Amniotic epithelial cell (primary cell): ENCODE results near the gene CD82.
A peak's percentile ranks its signal among the peaks of the same experiment; 100 is the strongest.
"Not testable (repeated sequence)": the region's sequence is repeated elsewhere in the genome, so short reads cannot be mapped to it uniquely, and the experiment has no call there.

Experiments used
- DNase-seq: peaks from one replicate; pipeline ENCODE4 v3.0.0-alpha.2; 2010; ENCODE audit warnings: low read depth

CD82 gene

DNA sequence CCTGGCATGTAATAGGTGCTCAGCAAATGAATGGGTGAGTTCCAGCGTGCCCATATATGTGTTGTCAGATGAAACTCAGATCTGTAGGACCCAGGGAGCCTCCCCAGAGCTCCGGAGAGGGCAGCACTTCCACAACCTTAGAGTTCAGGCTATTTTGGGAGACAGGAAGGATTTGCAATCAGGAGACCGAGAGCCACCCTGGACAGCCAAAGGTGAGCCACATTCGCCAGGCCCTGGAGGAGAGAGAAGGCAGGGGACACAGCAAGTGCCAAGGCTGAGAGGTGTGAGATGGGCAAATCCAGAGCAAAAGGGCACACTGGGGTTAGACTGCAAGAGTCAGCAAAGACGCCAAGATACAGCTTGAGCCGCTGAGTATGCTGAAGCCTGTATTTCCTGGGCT lies 66.4 kb downstream of the CD82 start:
- no peak for DNase-seq

DNA sequence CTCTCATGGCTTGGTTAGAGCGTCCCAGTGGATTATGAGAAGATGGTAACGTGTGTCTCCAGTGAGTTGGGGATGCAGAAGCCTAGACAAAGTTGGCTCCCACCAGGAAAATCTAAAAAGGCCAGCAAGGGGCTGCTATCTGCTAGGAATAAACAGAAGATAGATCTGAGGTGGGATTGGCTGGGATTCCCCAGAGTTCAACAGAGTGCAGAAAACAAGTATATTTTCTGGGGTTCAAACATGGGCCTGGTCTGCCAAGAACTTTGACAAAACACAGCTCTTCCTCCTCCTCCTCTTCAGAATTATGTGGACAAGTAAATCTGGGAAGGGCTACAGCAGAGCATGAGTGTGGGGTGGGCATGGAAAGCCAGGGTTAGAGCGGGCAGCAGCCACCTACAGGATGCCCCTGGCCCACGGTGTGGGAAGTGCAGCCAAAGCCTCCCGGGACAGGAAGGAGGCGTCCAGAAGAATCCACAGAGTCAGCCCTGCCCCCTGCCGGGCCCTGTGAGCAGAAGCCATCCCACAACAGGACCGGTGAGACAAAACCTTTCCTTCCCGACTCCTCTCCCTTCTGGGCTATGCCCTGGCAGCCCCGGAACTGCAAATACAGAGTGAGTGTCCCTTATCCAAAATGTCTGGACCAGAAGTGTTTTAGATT lies 67.1 kb downstream of the CD82 start:
- DNase-seq, result peak; percentile 46

DNA sequence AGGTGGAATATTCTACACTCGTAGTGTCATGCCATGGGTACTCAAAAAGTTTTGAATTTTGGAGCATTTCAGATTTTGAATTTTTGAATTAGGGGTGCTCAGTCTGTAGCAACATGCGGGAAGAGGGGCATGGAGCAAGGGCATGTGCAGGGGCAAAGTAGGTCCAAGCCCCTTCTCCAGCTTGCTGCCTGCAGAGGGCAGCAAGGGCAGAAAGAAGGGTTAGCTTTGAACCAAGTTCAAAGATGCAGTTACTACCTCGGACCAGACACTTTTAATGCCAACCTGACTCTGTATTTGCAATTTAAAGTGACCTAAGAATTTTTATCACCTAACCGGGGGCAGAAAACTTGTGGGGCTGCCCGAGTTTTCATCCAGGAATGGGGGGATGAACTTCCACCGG lies 68.2 kb downstream of the CD82 start:
- DNase-seq, result no peak

DNA sequence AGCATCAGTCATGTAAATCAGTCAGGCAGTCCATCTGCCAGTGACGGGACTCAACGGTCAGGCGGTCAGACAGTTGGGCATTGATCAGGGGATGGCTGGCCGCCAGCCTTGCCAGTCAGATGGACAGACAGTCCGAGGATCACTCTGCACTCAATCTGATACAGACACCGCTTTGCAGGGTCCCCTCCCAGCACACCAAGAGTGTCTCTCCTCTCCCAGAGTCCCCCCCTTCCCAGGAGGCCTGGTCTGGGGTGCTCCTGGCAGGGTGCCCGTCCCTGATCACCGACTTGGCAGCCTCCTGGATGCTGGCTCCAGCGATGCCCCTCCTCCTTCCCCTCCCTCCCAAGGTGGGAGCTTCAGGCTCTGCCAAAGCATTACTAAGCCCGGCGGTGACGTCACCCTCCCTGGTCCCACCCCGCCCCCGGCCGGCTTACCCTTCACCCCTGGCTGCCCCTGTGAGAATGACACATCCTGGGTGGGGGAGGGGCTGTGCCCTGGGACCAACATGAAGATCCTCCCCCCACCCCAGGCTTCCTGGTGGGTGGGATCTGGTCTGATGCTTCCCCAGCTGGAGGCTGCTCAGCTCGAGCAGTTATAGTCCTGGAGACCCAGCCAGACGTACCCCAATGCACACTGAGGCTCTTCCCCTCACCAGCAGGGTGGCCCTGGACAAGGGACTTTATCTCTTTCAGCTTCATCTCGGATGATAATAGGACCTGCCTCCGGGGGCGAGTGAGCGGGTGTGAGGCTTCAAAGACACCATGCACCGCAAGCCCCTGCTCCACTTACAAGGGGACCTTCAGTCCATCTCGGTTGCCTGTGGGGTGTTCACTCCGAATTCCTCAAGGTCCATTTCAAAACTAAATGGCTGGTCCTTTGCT lies 69.2 kb downstream of the CD82 start:
- DNase-seq, result peak; percentile 81

GRCh38 chr11:44637487-44637886 lies 72.0 kb downstream of the CD82 start:
- peak; percentile 57 for DNase-seq

- DNase-seq, result no peak
Observed at GRCh38 chr11:44638032-44638431, 72.6 kb downstream of the CD82 start.

DNA sequence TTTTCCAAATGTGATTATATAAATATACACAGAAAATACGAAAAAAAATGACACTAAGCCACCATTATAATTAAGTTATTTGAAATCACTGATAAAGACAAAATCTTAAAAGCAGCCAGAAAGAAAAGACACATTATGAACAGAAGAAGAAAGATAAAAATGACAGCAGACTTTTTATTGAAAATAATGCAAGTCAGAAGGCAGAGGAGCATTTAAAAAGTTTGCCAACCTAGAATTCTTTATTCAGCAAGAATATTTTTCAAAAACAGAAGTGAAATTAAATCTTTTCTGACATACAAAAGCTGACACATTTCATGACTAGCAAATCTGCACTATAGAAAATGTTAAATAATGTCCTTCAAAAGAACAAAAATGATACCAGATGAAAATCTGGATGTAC lies 77.8 kb downstream of the CD82 start:
- DNase-seq, result no peak

GRCh38 chr11:44645827-44646226 lies 80.4 kb downstream of the CD82 start:
- no peak for DNase-seq

DNA sequence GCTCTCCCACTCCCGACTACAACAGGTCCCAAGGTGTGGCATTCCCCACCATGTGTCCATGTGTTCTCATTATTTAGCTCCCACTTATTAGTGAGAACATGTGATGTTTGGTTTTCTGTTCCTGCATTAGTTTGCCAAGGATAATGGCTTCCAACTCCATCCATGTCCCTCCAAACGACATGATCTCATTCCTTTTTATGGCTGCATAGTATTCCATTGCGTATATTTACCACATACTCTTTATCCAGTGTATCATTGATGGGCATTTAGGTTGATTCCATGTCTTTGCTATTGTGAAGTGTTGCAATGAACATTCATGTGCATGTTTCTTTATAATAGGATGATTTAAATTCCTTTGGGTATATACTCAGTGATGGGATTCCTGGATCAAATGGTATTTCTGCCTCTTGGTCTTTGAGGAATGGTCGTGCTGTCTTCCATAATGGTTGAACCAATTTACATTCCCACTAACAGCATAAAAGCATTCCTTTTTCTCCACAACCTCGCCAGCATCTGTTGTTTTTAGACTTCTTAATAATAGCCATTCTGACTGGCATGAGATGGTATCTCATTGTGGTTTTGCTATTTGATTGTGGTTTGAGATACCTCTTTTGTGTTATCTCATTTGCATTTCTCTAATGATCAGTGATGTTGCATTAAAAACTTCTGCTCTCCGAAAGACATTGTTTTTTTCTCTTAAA lies 81.9 kb downstream of the CD82 start:
- DNase-seq, result not testable (repeated sequence)

GRCh38 chr11:44648109-44648508 lies 82.6 kb downstream of the CD82 start:
- DNase-seq, result no peak

DNA sequence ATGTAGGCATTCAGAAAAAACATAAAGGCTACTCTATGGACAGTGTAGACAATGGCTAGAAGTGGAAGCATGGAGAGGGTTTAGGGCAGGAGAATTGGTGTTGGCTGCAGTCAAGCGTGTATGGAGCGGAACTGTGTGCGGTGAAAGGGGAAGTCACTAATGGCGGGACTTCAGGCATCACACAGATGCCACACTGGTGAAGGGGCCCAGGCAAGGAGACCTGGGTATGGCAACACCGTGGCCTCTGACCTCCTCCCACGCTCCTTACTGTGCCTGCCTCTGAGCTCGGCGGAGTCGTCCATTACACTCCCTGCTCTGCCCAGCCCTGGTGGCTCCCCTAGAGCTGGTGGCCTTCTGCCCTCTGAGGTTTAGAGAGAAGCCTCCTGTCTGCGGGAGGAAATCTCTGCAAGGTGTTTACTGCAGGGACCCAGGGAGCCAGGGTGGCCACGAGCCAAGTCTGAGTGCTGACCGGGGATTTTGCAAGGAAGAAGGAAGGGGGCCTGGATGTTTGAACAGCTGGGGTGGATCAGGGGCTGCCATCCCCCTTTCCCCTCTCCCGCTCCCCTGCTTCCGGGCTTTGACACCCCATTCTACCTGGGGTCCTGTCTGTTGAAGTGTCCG lies 86.2 kb downstream of the CD82 start:
- DNase-seq, result no peak

- DNase-seq, result no peak
Observed at GRCh38 chr11:44652901-44653644, 87.6 kb downstream of the CD82 start.

DNA sequence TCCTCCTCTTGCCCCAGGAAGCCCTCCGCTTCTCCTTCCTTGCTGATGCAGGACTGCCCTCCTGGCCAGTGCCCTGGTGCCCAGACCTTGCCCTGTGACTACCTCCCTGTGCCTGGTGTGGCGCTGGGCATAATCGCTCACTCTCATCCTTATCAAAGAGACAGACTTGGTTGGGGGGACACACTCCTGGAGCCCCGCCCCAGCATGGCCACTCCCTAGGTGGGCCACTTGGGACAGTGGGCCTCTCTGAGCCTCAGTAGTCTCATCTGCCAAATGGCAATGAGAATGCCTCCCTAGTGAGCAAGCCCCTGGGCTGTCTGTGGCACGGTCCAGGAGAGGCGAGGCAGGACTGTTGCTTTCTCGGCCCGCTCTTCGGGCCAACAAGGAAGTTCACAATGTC lies 88.6 kb downstream of the CD82 start:
- DNase-seq, result no peak

GRCh38 chr11:44654596-44654995 lies 89.1 kb downstream of the CD82 start:
- DNase-seq, result no peak

GRCh38 chr11:44657836-44658505 lies 92.5 kb downstream of the CD82 start:
- DNase-seq, result no peak

DNA sequence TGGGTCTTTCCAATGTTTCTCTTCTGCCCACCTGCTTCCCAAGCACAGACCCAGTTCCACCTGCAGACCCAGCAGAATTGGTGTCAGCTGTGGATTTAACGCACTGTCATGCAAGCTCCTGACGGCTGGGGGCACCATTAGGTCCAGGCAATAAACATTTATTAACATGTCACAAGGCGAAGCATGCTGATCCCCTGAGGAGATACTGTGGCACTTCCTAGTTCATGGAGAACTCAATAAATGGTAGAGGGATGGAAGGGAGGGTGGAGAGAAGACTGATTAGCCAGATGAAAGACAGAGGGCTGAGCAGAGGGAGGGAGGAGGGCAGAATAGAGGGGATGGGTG lies 93.0 kb downstream of the CD82 start:
- DNase-seq, result peak; percentile 14

- DNase-seq, result no peak
Observed at GRCh38 chr11:44659641-44660040, 94.2 kb downstream of the CD82 start.

GRCh38 chr11:44660535-44660934 lies 95.1 kb downstream of the CD82 start:
- not testable (repeated sequence) for DNase-seq

GRCh38 chr11:44661311-44661717 lies 95.9 kb downstream of the CD82 start:
- DNase-seq, result no peak
